ENCODE measurements around the gene HINT3.
A peak's percentile ranks its signal among the peaks of the same experiment; 100 is the strongest.
"Not testable (repeated sequence)": the region's sequence is repeated elsewhere in the genome, so short reads cannot be mapped to it uniquely, and the experiment has no call there.

HINT3 gene

GRCh38 chr6:125956506-125957390 lies at the start of gene HINT3:
Gene HINT3 (plus strand): TSS chr6:125956770. CDS start chr6:125956978, 208 bp downstream.
- DNase-seq, result peak; percentile 96

- DNase-seq, result peak; percentile 52
Observed at GRCh38 chr6:125910527-125910926, 46.0 kb upstream of the HINT3 start.

DNA sequence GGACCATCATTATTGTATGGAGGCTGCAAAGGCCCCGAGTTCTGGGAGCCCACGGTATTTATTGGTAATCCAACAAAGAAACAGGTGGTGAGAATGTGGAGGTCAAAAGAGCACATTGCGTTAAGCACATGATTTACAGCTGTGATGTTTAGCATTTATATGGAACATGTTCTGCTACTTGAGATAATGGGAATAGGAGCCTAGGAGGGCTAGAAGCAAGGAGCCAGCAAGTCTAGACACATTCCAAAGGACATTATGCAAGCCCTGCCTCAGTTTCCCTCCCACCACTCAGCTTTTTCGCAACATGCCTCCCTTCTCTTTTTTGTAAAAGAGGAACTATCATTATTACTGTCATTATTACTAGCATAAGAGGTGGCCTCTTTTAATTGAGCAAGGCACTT lies 45.5 kb upstream of the HINT3 start:
- not testable (repeated sequence) for DNase-seq

GRCh38 chr6:125912430-125912829 lies 44.1 kb upstream of the HINT3 start:
- DNase-seq, result not testable (repeated sequence)

DNA sequence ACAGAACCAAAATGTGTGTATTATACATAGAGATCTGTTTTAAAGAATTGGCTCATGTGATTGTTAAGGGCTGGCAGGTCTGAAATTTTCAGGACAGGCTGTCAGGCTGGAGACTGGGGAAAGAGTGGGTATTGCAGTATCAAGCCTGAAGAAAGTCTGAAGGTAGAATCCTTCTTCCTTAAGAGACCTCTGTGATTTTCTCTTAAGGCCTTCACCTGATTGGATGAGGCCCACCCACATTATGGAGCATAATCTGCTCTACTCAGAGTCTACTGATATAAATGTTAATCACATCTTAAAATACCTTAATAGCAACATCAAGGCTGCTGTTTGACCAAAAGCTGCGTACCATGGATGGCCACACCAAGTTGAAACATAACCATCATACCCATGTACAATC lies 43.4 kb upstream of the HINT3 start:
- no peak for DNase-seq

- DNase-seq, result peak; percentile 88
Observed at GRCh38 chr6:125913864-125914351, 42.7 kb upstream of the HINT3 start.

- no peak for DNase-seq
Observed at GRCh38 chr6:125918230-125918629, 38.3 kb upstream of the HINT3 start.

- DNase-seq, result peak; percentile 46
Observed at GRCh38 chr6:125918681-125919566, 37.6 kb upstream of the HINT3 start.

DNA sequence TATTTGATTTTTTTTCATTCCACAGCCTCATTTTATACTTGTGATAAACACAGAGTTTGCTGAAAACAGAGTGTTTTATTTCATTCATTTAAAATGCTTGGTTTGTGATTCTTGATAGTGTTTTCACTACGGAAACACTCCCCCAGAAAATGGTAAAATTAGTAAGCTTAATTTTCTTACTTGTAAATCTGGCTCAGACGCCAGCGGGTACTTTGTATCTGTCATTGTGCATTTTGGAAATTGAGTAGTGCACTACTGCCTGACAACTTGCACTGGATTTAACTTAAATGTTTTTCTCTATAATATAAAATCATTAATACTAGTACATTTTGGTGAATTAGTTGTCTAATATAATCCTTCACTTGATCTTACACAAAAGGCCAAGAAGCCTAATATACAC lies 37.0 kb upstream of the HINT3 start:
- no peak for DNase-seq

GRCh38 chr6:125922322-125922860 lies 34.2 kb upstream of the HINT3 start:
- no peak for DNase-seq

DNA sequence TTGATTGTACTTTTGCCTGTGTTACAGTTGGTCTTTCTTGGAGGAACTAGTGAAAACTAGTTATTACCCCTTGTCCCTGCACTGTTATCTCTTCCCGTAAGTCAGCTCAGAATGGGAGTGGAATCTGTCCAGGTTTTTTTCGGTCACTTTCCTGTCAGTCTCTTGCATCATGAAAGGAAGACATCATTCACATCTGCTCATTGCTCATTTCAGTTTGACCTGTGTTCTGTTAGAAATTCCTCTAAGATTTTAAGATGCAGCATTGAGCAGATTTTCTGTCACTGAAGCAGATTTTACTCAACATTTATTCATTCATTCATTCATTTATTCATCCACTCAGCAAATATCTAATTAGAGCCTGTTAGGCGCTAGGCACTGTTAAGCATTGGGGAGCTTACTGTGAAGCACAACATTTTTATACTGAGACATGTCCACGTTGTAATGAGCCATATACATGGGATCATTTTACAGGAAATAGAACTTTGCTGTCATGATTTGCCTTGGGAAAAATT lies 33.1 kb upstream of the HINT3 start:
- no peak for DNase-seq

GRCh38 chr6:125924169-125924568 lies 32.4 kb upstream of the HINT3 start:
- DNase-seq, result no peak

DNA sequence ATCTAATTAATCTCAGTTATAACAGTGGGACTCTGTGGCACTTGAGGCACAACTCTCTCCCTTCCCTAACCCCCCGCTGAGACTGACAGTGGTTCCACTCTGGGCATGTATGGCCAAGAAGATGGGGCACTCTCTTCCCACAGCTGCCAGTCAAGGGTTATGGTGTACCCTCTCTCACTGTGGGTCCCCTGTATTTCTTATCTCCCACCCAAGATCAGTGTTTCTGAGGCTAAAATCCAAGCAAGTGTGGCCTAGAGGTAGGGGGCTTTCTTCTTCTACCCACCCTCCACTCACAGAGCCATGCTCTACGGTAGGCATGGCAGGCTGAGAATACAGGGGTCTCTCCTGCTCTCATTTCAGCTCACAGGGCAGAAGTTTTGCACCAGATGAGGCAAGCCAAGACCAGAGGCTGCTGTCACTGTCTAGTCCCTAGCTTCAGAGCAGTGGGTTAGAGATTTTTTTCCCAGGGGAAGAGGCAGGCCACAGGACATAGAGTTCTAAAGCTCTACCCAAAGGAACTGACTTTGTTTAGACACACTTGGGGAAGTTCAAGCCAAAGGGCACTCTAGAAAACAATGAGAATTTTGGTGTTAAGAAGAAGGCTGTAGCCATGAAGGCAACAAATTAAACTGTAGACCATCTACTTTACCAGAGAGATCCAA lies 31.7 kb upstream of the HINT3 start:
- no peak for DNase-seq

- DNase-seq, result no peak
Observed at GRCh38 chr6:125926711-125927110, 29.9 kb upstream of the HINT3 start.

- DNase-seq, result no peak
Observed at GRCh38 chr6:125927761-125928160, 28.8 kb upstream of the HINT3 start.

GRCh38 chr6:125930765-125931418 lies 25.7 kb upstream of the HINT3 start:
- DNase-seq, result no peak

GRCh38 chr6:125931733-125932450 lies 24.7 kb upstream of the HINT3 start:
- peak; percentile 8 for DNase-seq

DNA sequence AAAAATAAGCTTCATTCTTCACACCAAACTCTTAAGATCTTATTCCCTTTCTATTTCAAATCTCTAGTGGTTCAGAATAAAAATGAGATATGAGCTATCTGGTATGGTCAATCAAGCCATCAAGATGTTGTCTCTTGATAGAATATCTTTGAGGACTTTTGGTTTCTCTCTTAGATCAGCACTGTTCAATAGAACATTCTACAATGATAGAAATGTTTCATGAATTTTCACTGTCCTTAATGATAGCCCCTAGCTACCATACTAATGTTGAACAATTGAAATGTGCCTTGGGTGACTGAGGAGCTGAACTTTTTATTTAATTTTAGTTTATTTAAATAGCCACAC lies 24.1 kb upstream of the HINT3 start:
- no peak for DNase-seq

GRCh38 chr6:125935520-125935919 lies 21.1 kb upstream of the HINT3 start:
- not testable (repeated sequence) for DNase-seq

DNA sequence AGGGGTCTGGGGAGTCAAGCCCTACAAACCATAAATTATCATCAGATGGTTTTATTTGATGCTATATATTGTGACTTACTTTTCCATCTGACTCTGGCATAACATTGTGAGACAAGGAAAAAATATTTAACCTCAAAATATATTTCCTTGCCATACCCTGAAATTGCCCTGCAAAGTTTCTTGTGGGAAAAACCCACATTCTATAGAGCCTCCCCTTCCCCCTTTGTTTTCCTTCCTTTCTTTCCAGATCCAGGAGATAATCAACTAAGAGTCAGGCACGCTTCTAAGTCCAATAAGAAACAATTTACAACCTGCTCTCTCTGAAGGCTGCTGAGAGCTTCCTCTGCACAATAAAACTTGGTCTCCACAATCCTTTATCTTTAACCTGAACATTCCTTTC lies 17.5 kb upstream of the HINT3 start:
- no peak for DNase-seq

DNA sequence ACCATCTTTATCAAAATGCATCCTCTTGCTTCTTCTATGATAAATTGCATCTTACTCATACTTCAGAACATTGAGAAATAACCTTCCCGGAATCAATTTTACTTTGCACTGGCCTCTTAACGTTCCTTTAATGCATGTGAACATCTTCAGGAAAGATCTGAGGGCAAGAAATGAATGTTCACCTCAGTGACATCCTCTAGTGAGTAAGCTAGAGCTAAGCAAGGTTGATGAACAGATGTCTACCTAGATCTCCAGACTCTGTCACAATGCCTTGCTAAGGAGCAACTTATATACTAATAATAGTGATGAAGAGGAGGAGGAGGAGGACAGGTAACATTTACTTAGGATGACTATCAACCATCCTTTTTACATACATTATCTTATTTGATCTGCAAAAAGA lies 16.8 kb upstream of the HINT3 start:
- DNase-seq, result no peak

Measured in fibroblast of upper back skin (primary cell).